GM18502 (cell line): ENCODE data around the gene BRWD1.
"Not testable (repeated sequence)": the region's sequence is repeated elsewhere in the genome, so short reads cannot be mapped to it uniquely, and the experiment has no call there.

Experiments used
- ATAC-seq: cut with Tn5 transposase; IDR thresholded peaks from one replicate; pipeline ENCODE4 v1.9.1; 2021; ENCODE audit warnings: mild to moderate bottlenecking; ENCODE audit not compliant: unreplicated experiment, poor library complexity

The BRWD1 gene

DNA sequence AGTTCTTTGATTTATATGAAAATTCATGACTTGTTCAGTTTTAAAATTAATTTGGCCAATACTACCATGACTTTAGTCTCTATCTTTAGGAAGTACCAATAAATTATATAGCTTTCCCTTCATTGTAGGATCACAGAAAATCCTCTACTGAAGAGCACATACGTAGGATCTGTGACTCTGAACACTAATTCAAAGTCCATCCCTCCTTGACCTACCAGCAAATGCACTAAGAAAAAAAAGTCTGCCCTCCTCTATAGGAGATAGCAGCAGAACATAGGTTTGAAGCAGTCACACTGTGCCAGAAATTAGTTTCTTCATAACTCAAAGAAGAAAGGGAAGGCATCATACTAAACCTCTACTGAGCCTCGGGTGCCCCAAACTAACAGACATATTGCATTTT lies 16.5 kb downstream of the BRWD1 start:
- ATAC-seq, result no peak

DNA sequence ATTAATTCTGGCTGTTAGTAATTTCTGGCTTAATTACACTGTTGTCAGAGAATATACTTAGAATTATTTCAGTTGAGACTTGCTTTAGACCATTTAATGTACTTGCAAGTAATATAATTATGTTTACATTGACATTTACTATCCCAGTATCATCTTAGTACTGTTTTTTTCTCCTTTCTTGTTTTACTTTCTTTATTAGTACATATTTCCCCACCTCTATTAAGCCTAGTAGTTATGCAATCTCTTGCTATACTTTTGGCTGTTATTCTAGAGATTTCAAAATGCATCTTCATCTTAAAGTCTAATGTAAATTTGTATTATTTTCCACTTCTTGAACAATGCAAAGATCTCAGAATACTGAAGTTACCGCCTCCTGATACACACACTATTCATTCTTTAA lies 24.4 kb downstream of the BRWD1 start:
- no peak for ATAC-seq

DNA sequence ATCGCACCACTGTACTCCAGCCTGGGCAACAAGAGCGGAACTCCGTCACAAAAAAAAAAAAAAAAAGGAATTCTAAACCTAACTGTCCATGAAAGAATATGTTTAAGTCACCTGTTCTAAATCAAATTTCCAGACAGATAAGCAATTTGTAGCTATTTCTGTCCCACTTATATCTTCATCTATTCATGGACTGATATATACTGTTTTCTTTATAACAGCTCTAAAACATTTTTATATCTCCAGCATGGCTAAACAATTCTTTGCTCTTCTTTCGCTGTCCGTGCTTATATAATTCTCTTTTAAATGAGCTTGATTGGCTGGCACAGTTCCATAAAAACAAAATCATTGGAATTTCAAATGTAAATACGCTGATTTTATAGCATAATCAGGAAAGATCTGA lies 30.5 kb downstream of the BRWD1 start:
- ATAC-seq, result no peak

DNA sequence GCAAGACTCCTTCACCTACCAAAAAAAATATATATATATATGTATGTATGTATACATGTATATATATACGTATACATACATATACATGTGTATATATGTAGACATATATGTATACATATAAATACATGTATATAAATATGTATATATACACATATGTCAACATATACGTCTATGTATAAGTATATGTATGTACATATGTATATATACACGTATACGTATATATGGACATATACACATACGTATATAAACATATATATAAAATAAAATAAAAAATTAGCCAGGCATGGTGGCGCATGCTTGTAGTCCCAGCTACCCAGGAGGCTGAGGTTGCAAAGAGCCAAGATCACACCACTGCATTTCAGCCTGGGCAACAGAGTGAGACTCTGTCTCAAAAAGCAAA lies 31.6 kb downstream of the BRWD1 start:
- ATAC-seq, result no peak

DNA sequence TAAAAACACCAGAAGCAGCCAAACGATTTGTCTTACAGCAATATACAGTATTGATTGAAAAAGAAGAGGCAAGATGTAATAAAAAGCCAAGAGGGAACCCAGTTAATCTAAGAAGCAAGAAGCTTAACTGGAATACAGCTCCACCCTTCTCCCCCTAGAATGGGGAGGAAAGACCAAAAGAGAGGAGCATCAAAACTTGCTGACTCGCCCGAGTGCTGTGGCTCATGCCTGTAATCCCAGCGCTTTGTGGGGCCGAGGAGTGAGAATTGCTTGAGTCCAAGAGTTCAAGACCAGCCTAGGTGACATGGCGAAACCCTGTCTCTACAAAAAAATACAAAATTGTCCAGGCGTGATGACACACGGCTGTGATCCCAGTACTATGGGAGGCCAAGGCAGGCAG lies 32.2 kb downstream of the BRWD1 start:
- ATAC-seq, result no peak

DNA sequence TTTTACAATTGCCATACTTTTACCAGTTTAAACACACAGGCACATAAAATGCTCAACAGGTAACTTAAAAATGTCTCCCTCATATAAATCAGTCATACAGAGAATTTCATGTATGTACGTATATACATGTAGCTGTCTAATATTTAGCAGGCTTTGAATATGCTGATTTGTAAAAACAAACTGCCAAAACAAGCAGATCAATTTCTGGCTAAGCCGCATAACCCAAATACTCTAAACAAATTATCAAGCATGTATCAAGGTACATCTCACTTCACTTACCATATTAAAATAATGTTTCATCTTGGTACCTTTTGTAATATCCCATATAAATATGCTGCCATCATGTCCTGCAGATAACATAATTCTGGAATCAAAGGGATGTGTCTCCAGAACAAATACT lies 43.8 kb downstream of the BRWD1 start:
- no peak for ATAC-seq

DNA sequence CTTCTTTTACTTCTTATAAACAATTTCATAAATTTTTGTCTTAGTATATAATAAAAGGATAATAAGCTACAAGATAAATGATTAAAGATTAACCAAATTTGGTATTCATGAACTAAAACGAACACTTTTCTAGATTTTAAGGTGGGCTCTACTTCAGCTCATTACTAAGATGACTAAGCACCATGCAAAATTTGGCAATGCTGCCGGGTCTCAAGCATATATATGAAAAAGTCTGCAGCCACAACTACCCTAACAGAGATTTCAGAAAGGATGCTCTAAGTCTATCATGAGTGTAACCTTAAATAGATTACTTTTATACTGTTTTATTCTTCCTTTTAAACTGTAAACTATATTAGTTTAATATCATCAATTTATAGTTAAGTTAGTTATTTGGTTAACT lies 47.8 kb downstream of the BRWD1 start:
- ATAC-seq, result no peak

DNA sequence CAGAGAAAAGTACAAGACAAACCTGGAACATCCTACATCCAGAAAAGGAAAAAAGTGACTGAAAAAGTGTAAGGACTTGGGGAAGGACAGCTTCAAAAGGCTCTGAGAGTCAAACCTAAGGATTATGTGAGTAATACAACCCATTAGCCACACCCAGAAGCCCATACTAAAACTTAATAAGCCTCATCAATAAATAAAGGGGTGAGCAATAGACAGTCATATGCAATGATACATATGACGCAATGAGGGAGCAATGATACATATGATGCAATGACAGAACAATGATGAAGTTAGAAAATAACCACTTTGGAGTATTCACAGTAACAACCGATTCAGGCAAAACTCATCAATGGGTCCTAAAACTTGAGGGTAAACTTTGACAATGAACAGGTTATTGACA lies 50.1 kb downstream of the BRWD1 start:
- no peak for ATAC-seq

DNA sequence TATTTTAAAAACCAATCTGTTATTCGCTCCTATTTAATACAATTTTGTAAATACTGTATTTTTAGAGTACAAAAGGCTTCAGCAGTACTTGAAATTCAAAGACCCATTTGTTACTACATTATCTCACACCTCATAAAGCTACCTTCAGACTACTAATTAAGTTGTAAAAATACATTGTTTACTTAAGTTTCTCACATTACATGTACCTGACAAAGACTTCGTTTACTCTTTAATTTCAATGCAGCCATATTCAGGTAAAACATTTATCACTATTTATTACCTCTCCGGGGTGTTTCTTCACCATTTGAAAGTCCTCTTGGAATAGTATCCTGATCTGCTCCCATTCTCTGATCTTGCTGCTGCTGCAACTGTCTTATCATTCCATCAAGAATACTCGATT lies 55.2 kb downstream of the BRWD1 start:
- ATAC-seq, result no peak

DNA sequence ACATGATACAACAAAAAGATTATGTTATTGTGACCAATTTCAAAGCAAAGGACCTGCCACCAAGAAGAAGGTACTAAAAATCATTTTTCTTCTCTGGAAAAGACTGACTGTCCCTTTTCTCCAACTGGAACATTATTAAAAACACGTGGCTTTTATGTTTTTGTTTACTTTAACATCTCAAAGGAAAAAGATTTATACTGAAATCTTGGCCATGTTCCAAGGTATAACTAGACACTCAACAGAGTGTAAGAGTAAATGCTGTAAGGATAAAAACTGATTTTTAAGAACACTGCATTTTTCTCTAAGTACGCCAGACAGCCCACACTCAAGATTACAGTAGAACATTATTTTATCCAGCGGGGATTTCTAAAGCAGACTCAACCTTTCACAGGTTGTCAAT lies 62.1 kb downstream of the BRWD1 start:
- no peak for ATAC-seq

DNA sequence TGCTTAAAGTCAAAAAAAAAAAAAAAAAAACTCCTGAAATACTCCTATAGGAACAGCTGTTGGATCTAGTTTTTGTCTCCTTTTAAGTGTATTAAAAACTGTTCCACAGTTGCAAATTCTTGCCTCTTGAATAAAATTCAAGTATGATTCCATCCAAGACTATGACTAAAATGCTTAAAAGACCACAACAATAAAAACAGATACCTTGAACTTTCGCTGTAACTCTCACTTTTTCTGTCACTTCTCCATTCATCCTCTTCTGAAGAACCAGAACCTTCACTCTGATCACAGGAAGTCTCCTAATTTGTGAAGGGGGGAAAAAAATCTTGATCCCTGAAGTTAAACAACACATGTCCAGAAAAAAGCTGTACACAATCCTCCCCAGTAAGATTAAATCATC lies 75.2 kb downstream of the BRWD1 start:
- ATAC-seq, result no peak

DNA sequence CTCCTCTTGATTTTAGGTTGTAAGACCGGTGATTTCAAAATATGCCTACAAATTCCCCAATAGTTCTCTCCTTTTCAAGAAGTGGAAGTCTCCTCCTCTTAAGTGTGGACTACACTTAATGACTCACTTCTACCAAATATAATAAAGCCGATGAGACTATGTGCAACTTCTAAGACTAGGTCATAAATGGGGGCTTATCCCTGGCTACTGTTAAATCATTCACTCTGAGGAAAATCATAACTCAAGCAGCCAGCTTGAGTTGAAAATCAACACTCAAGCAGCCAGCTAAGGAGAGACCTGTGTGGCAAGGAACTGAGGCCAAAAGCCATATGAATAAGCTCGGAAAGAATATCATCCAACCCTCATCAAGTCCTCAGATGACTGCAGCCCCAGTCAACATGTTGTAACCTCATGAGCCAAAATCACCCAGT lies 80.6 kb downstream of the BRWD1 start:
- no peak for ATAC-seq

DNA sequence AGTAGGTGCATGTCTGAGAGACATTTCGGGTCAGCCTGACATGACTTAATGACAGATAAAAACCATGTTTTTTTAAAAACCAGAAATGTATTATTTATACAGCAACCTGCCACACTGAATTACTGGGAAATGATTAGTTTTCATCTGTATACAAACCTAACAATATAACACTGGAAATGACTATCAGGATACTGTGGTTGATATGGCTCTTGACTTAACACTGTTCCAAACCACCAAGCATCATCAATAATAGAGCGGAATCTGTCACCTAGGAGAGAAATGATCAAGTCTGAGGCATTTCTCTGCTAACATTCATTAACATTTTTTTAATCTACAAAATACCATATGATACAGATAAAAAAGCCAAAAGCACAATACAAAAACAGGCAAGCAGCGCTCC lies 88.5 kb downstream of the BRWD1 start:
- ATAC-seq, result no peak

DNA sequence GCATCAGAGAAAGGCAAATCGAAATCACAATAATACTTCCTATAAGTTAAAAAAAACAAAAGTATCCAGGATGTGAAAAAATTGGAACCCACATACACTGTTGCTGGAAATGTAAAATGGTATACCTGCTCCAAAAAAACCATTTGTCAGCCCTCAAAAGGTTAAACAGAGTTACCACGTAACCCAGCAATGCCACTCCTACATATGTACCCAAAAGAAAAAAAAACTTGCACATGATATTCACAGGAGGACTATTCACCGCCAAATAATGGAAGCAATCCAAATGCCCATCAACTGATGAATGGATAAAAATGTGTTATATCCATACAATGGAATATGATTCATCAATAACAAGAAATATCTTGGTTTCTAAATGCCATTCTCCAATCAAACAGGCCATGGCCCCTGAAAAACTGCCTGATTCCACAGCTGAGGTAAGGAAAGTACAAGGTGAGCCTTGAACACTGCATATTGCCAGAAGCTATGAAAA lies 91.4 kb downstream of the BRWD1 start:
- no peak for ATAC-seq

DNA sequence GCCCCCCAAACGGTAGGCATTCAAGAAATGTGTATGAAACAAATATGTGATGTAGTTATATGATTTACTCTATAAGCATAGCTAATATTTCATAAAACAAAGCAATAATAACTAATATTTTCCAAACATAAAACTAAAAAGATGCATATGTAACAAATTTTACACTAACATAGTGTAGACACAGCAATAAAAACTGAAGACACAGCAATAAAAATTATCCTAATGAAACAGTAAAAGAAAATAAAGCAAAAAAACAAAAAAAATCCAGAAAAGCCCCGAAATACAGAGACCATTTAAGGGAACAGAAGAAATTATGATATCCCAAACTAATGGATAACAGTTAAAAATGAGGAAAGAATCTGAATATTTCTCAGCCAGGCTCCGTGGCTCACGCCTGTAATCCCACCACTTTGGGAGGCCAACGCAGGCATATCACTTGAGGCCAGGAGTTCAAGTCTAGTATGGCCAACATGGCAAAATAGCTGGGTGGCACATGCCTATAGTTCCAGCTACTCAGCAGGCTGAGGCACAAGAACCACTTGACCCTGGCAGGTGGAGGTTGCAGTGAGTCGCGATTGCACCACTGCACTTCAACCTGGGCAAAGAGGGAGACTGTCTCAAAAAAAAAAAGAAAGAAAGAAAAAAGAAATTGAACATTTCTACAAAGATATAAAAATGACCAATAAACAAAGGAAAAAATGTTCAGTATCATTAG lies 92.0 kb downstream of the BRWD1 start:
- ATAC-seq, result no peak

DNA sequence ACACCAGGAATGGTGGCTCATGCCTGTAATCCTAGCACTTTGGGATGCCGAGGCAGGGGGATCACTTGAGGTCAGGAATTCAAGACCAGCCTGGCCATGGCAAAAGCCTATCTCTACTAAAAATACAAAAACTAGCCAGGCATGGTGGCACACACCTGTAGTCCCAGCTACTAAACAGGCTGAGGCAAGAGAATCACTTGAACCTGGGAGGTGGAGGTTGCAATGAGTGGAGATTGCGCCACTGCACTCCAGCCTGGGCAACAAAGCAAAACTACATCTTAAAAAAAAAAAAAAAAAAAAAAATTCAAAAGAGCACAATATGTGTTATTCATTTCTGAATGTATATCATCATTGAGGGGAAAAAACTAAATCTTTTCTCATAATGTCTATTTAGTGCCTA lies 92.6 kb downstream of the BRWD1 start:
- ATAC-seq, result not testable (repeated sequence)

DNA sequence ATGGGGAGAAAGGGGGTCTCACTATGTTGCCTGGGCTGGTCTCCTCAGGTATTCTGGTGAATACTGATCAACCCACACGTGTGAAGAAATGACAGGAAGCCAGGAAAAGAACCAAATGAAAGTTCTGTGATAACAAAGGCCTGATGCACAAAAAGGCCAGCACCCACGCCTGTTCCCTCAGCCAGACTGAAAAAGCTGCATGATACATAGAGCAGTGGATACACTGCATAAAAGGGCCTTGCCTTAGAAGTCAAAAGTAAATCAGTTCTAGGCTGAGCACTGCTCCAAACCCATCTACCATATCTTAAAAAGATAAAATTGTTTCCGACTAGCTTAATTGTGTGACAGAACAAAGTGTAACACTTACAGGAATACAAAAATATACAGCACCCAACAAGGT lies 93.3 kb downstream of the BRWD1 start:
- ATAC-seq, result no peak

DNA sequence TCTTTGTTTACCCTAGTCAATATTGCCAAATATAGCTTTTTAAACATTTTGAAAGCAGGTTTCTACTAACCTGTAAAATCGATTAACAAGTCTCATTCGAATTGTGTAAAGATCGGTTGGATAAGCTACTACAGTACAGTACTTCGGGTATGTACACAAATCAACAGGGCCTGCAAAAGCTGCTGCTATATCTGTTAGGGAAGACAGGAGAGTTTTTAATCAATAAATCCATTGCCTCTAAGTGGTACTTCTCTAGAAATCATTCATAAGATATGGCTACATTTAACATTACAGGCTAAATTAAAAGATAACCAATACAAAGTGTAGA lies 95.4 kb downstream of the BRWD1 start:
- no peak for ATAC-seq

DNA sequence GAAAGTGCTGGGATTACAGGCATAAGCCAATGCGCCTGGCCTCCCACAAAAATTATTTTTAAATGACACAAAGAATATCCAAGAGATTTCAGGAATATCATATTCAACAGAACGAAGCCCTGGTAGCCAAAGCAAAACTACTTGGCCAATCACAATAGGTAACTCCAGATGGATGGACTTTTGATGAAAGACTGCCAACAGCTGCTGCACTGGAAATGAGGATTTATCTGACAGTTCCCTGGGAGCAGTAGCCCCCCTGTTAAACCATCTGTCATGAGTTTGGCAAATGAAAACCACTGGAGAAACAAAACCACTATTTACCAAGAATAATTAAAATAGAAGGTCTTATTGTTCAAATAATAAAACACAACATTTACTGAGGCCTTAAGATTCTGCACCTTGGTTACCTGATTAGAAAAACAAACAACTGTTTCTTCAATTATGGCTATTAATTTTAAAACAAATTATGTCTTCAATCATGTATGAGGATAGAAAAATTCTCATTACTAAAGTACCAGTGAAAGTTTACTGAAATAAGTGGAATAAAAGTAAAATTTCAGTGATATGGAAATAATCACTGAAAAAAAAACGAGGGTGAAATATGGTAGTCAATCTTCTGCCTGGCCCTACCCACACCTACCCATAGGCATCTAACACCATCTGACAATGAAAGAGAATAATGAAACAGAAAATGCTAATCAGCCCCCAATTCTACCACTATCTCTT lies 95.9 kb downstream of the BRWD1 start:
- no peak for ATAC-seq

DNA sequence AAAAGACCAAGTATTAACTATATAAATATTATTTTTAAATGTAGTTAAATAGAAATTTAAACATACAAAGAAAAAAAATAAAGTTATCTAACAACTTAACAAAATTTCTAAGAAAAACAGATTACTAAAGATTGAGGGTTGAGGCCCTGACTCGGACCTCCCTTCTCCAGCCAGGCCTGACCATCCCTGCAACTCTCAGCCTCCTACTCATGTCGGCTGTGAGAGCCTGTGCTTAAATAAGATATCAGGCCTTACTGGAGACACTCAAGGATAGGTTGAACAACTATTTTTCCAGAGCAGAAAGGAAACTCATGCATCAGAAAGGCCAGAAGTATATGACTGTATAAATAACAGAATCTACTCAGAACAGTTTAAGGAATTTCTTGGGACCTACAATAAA lies 97.1 kb downstream of the BRWD1 start:
- ATAC-seq, result no peak

DNA sequence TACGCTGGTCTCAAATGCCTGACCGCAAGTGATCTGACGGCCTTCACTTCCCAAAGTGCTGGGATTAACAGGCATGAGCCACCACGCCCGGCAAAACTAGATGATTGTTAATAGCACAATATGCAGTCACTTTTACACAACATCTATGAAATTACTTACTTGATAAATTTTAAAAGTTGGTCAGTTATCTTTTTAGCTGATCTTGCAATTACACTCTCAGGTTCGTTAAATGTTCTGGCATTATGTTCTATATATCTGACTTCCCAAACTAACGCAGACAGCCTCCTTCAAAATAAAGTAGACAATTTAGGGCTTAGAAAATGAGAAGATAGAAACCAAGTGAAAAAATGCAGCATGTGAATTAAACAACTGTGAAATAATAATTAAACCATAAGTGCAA lies 98.4 kb downstream of the BRWD1 start:
- no peak for ATAC-seq

DNA sequence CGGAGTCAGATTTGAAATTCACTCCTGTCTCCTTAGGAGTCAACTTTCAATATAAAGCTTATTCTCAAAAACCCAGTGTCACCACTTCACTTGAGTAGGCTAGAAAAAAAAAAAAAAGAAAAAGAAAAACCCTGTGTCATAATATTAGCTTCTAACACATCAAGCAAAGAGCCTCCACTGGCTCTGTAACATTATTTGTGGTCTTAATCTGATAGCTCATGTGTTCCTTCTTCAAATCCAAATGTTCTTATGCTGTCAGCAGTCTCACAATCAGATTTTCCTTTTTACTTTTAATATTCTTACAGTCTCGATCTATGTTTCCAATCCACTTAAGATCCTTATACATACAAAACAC lies 104.1 kb downstream of the BRWD1 start:
- ATAC-seq, result no peak
